HepG2 (cell line): ENCODE data around the gene SERPINB10. TPM values are rescaled to one million over a fixed set of nuclear protein-coding genes. Genes with fewer than 3 reads are reported as not detected.

ENCODE experiments used
- ATAC-seq: fragments of 200-7000 bp; cut with Tn5 transposase; 3 replicates; pipeline ENCODE4 v1.9.1; 2020; ENCODE audit warnings: mild to moderate bottlenecking, moderate library complexity
- BruUV-seq: library from RNA; stranded (reverse); fragments of 400-500 nt; replicated peaks from 2 replicates; lab custom pipeline; 2021; lab: Mats Ljungman, UMichigan
- CTCF ChIA-PET: fragments of 300-600 bp; formaldehyde crosslinking; extraction: SDS; loops from one replicate; lab custom pipeline; 2021; ENCODE audit warnings: low total read pairs, inconsistent platforms, low intra/inter-chr PET ratio; lab: Yijun Ruan, JAX
- POLR2A ChIA-PET: fragments of 350-600 bp; sonication (Branson Sonifier 250); formaldehyde crosslinking; loops from one replicate; lab custom pipeline; 2020; ENCODE audit warnings: antibody characterized with exemption, inconsistent platforms; lab: Yijun Ruan, JAX
- DNase-seq: peaks from one replicate; pipeline ENCODE4 v3.0.0-alpha.2; 2015; ENCODE audit warnings: low spot score
- FAIRE-seq: peaks from 3 replicates; lab custom pipeline; 2011; peaks lifted over from hg19 to GRCh38; lab: Jason Lieb, UNC
- H2AFZ ChIP-seq: one replicate; pipeline ENCODE4 v1.6.1; 2011; ENCODE audit warnings: low read length, inconsistent platforms
- H3K27ac ChIP-seq: fragments of 300-600 bp; 3 replicates; pipeline ENCODE4 v1.8.0; 2011; ENCODE audit warnings: mixed run types, mild to moderate bottlenecking, mixed read lengths, low read length, inconsistent platforms; ENCODE audit not compliant: insufficient read depth; ENCODE audit errors: extremely low read length
- H3K27me3 ChIP-seq, 2 experiments: fragments of 200-600 bp in 1 of 2; 2 replicates in 1 of 2; 3 replicates in 1 of 2; pipeline versions ENCODE4 v1.6.0 to v1.8.0; 2011; ENCODE audit warnings: low read length in 2 of 2, mild to moderate bottlenecking in 2 of 2, moderate library complexity in 2 of 2, inconsistent platforms in 1 of 2; ENCODE audit not compliant: insufficient read depth in 2 of 2, control insufficient read depth in 1 of 2
- H3K36me3 ChIP-seq, 2 experiments: fragments of 200-600 bp in 1 of 2; replicated peaks in 1 of 2; 2 replicates in 1 of 2; 3 replicates in 1 of 2; pipeline versions ENCODE4 v1.5.1 to v1.8.0; 2011; ENCODE audit warnings: low read length in 2 of 2, inconsistent platforms in 1 of 2; ENCODE audit not compliant: insufficient read depth in 2 of 2, control insufficient read depth in 1 of 2
- H3K4me1 ChIP-seq: 2 replicates; pipeline ENCODE4 v1.5.1; 2012; ENCODE audit warnings: low read length, inconsistent platforms; ENCODE audit not compliant: insufficient read depth
- H3K4me2 ChIP-seq: 2 replicates; pipeline ENCODE4 v1.6.0; 2011; ENCODE audit warnings: low read depth, low read length, inconsistent platforms
- H3K4me3 ChIP-seq, 3 experiments: fragments of 200-600 bp in 1 of 3; sonication (generic), shearing (Covaris generic) in 1 of 3; replicated peaks in 1 of 3; 2 replicates each; pipeline ENCODE4 v1.5.1; 2011 to 2016; ENCODE audit warnings: low read length in 3 of 3, inconsistent platforms in 2 of 3, low read depth in 2 of 3, mild to moderate bottlenecking in 2 of 3, control low read depth in 1 of 3, mixed read lengths in 1 of 3; ENCODE audit not compliant: insufficient read depth in 1 of 3
- H3K79me2 ChIP-seq: one replicate; pipeline ENCODE4 v1.6.1; 2011; ENCODE audit warnings: low read length, inconsistent platforms; ENCODE audit not compliant: insufficient read depth
- H3K9ac ChIP-seq: 2 replicates; pipeline ENCODE4 v1.6.0; 2011; ENCODE audit warnings: mild to moderate bottlenecking, low read depth, low read length, inconsistent platforms; ENCODE audit not compliant: insufficient read depth
- H3K9me3 ChIP-seq: 2 replicates; pipeline ENCODE4 v1.5.1; 2012; ENCODE audit warnings: mild to moderate bottlenecking, low read length
- H4K20me1 ChIP-seq: 2 replicates; pipeline ENCODE4 v1.6.0; 2011; ENCODE audit warnings: inconsistent platforms, mild to moderate bottlenecking, low read length, moderate library complexity; ENCODE audit not compliant: insufficient read depth
- DMAP1 ChIP-seq: IDR thresholded peaks from 2 replicates; pipeline ENCODE4 v1.6.1; 2016
- DNMT3B ChIP-seq: conservative IDR thresholded peaks from 2 replicates; pipeline ENCODE4 v1.6.1; 2016; ENCODE audit warnings: missing biosample characterization, control low read depth
- E2F2 ChIP-seq: sonication (generic); formaldehyde crosslinking; IDR thresholded peaks from 2 replicates; pipeline ENCODE4 v1.4.0; 2020; ENCODE audit warnings: missing genetic modification reagents, borderline replicate concordance
- FUBP1 ChIP-seq: sonication (generic); formaldehyde crosslinking; IDR thresholded peaks from 2 replicates; pipeline ENCODE4 v1.5.1; 2020; ENCODE audit warnings: missing genetic modification reagents, mild to moderate bottlenecking, borderline replicate concordance
- PHB2 ChIP-seq: fragments of 450-650 bp; IDR thresholded peaks from 2 replicates; pipeline ENCODE4 v1.6.1; 2018; ENCODE audit not compliant: partially characterized antibody
- SALL1 ChIP-seq: sonication (generic); formaldehyde crosslinking; IDR thresholded peaks from 2 replicates; pipeline ENCODE4 v1.8.0; 2022; ENCODE audit warnings: mild to moderate bottlenecking, missing genetic modification reagents
- TEF ChIP-seq: sonication (generic); formaldehyde crosslinking; IDR thresholded peaks from 2 replicates; pipeline ENCODE4 v1.5.0; 2020; ENCODE audit warnings: missing genetic modification reagents
- THAP7 ChIP-seq: sonication (generic); formaldehyde crosslinking; IDR thresholded peaks from 2 replicates; pipeline ENCODE4 v1.8.1; 2023; ENCODE audit warnings: mild to moderate bottlenecking, missing genetic modification reagents
- THAP9 ChIP-seq: sonication (generic); formaldehyde crosslinking; IDR thresholded peaks from 2 replicates; pipeline ENCODE4; 2020; ENCODE audit warnings: missing genetic modification reagents, mild to moderate bottlenecking, borderline replicate concordance
- ZC3H13 ChIP-seq: sonication (generic); formaldehyde crosslinking; IDR thresholded peaks from 2 replicates; pipeline ENCODE4 v1.8.1; 2023; ENCODE audit warnings: mild to moderate bottlenecking, missing genetic modification reagents, moderate library complexity
- ZNF317 ChIP-seq: sonication (generic); formaldehyde crosslinking; IDR thresholded peaks from 2 replicates; pipeline ENCODE4 v1.5.0; 2020; ENCODE audit warnings: mild to moderate bottlenecking, missing genetic modification reagents
- ZNF33A ChIP-seq: sonication (generic); formaldehyde crosslinking; IDR thresholded peaks from 2 replicates; pipeline ENCODE4 v1.5.1; 2020; ENCODE audit warnings: missing genetic modification reagents, mild to moderate bottlenecking, moderate library complexity, borderline replicate concordance
- ZNF441 ChIP-seq: sonication (generic); formaldehyde crosslinking; IDR thresholded peaks from 2 replicates; pipeline ENCODE4 v1.7.0; 2021; ENCODE audit warnings: missing genetic modification reagents, borderline replicate concordance
- ZNF552 ChIP-seq: sonication (generic); formaldehyde crosslinking; IDR thresholded peaks from 2 replicates; pipeline ENCODE4 v1.9.0; 2022; ENCODE audit warnings: missing genetic modification reagents, mild to moderate bottlenecking, borderline replicate concordance
- ZUFSP ChIP-seq: sonication (generic); formaldehyde crosslinking; IDR thresholded peaks from 2 replicates; pipeline ENCODE4 v1.9.0; 2021; ENCODE audit warnings: missing genetic modification reagents, mild to moderate bottlenecking, borderline replicate concordance
- WGBS: methylation state at CpG from one replicate; pipeline ENCODE4 v1.1.6; 2017; ENCODE audit warnings: low lambda C conversion rate; 5-methylcytosine and 5-hydroxymethylcytosine counted together
- in situ Hi-C: cut with HindIII; loops from 2 replicates; pipeline ENCODE4 v1.10.0; 2017; ENCODE audit warnings: low pct_unique_long_range_greater_than_20kb; ENCODE audit not compliant: extremely low pct_ligation_motif_present
- intact Hi-C: fragments of 100-400 bp; cut with micrococcal nuclease; formaldehyde crosslinking; loops from one replicate; pipeline ENCODE4 v1.10.0; 2022; ENCODE audit not compliant: unreplicated experiment
- polyA plus RNA-seq, 8 experiments: library from polyadenylated mRNA; depleted of rRNA in 3 of 8; stranded (reverse) in 7 of 8; unstranded in 1 of 8; fragments of >200 nt; fragmentation: Illumina TruSeq in 4 of 8; extraction: Trizol in 4 of 8; gene quantifications; 2 replicates each; pipeline versions ENCODE4 v1.2.1 to v1.2.3, GENCODE V29; 2011 to 2016; ENCODE audit warnings: low read depth in 4 of 8, missing spikeins in 1 of 8, mixed read lengths in 1 of 8; ENCODE audit not compliant: insufficient read depth in 1 of 8
- total RNA-seq, 5 experiments: library from RNA; depleted of rRNA; stranded (reverse); fragments of >200 nt; fragmentation: Illumina TruSeq; extraction: Trizol; gene quantifications; 2 replicates each; pipeline ENCODE4 v1.2.3, GENCODE V29; 2016; ENCODE audit warnings: low read depth in 1 of 5

SERPINB10 gene
- total and polyA plus RNA-seq, 2 of the 13 experiments (the other 11 are each of a cell fraction or from before 2014, with no cell fraction given) = not detected

GRCh38 chr18:63881851-63882250 is 25.9 kb upstream of the SERPINB10 start:
- H3K9me3 ChIP-seq = no peaks in the 10 kb centered on the region
- ATAC-seq (no peak), FAIRE-seq (no peak), DNase-seq (no peak)
- H2AFZ ChIP-seq = no peak overlapping the region
- H3K27ac ChIP-seq = no peak overlapping the region
- ChIA-PET CTCF (no interaction called here), POLR2A (no interaction called here)
- H3K79me2 ChIP-seq = no peaks in the 10 kb centered on the region
- H3K4me3 ChIP-seq = no peak overlapping the region
- no peak overlapping the region for H3K4me2 ChIP-seq
- no peaks in the 10 kb centered on the region for H3K36me3 ChIP-seq
- in situ Hi-C loops (no loop called here), intact Hi-C loops (no loop called here)
- WGBS = 25% methylated on average over 4 of the region's 4 CpGs
- H3K9ac ChIP-seq = no peak overlapping the region
- H4K20me1 ChIP-seq = no peaks in the 10 kb centered on the region
- no peaks in the 10 kb centered on the region for H3K4me1 ChIP-seq
- no TSS peak for BruUV-seq
- no peaks in the 10 kb centered on the region for H3K27me3 ChIP-seq
- no peak for TF ChIP-seq DNMT3B (CRISPR knock-in tag)
- TF ChIP-seq ZNF441 (CRISPR knock-in tag) = no peak
- TF ChIP-seq SALL1 (CRISPR knock-in tag) = no peak
- no peak for TF ChIP-seq ZUFSP
- TF ChIP-seq ZC3H13 (CRISPR knock-in tag) = no peak
- TF ChIP-seq THAP9 = no peak
- TF ChIP-seq E2F2 (CRISPR knock-in tag) = no peak
- TF ChIP-seq PHB2 = no peak
- no peak for TF ChIP-seq THAP7 (CRISPR knock-in tag)
- no peak for TF ChIP-seq ZNF317 (CRISPR knock-in tag)
- no peak for TF ChIP-seq FUBP1
- TF ChIP-seq TEF (CRISPR knock-in tag) = no peak
- TF ChIP-seq DMAP1 (CRISPR knock-in tag) = no peak
- no peak for TF ChIP-seq ZNF33A
- TF ChIP-seq ZNF552 (CRISPR knock-in tag) = no peak
